Mononuclear cell (primary cell): ENCODE measurements around the gene PRR23A. TPM values are rescaled to one million over a fixed set of nuclear protein-coding genes. Genes with fewer than 3 reads are reported as not detected.

ENCODE experiments used
- H3K27me3 ChIP-seq: 2 replicates; pipeline ENCODE4 v1.6.0; 2011; ENCODE audit warnings: low read length, control low read depth; ENCODE audit not compliant: insufficient read depth
- H3K4me1 ChIP-seq: 2 replicates; pipeline ENCODE4 v1.5.1; 2011; ENCODE audit warnings: mild to moderate bottlenecking, low read length, control low read depth; ENCODE audit not compliant: insufficient read depth
- H3K4me3 ChIP-seq: 2 replicates; pipeline ENCODE4 v1.5.1; 2011; ENCODE audit warnings: mild to moderate bottlenecking, low read length, moderate library complexity
- H3K9me3 ChIP-seq: 2 replicates; pipeline ENCODE4 v1.5.1; 2011; ENCODE audit warnings: low read depth, mild to moderate bottlenecking, control low read depth, low read length
- total RNA-seq: library from RNA; depleted of rRNA; stranded (reverse); fragments of >200 nt; gene quantifications from one replicate; pipeline ENCODE4 v1.2.3, GENCODE V29; 2012

Gene PRR23A
- total RNA-seq, 1 donor, result not detected

DNA sequence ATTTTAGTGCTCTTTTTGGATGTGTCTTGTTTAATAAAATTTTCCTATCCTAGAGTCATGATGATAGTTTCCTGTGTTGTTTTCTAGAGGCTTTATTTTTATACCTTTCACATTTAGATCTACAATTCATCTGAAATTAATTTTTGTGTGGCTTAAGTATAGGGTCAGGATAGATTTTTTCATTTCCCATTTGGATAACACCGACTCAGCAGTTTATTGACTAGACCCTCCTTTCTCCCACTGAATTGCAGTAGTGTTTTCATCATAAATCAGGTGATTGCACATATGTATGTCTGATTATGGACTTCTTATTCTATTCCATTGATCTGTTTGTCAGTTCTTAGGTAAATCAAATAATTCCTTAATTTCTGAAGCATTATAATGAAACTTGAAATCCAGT lies 10.4 kb downstream of the PRR23A start:
- H3K4me3 ChIP-seq, result no peak overlapping the region
- H3K4me1 ChIP-seq, result no peaks in the 10 kb centered on the region
- peaks cover 10% of the 10 kb centered on the region for H3K27me3 ChIP-seq
- no peaks in the 10 kb centered on the region for H3K9me3 ChIP-seq

DNA sequence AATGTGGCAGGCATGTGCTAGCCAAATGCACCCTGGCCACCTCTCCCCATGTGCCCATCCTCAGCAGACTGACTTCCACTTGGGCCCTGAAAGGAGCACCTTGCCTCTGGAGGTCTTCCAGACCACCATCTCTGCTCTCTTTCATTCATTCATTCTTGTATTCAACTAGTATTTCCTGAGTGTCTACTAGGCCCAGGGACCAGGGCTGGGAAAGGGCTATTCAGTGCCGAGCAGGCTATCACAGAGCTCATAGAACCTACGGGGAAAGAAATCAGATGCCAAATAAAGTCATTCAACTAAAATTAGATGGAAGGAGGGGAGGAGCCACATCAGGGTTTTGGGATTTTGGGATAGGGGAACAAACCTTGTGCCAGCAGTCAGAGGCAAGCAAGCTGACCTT lies 18.9 kb downstream of the PRR23A start:
- Histone ChIP-seq H3K4me3 (no peak overlapping the region), H3K9me3 (no peaks in the 10 kb centered on the region), H3K27me3 (no peaks in the 10 kb centered on the region), H3K4me1 (no peaks in the 10 kb centered on the region)

DNA sequence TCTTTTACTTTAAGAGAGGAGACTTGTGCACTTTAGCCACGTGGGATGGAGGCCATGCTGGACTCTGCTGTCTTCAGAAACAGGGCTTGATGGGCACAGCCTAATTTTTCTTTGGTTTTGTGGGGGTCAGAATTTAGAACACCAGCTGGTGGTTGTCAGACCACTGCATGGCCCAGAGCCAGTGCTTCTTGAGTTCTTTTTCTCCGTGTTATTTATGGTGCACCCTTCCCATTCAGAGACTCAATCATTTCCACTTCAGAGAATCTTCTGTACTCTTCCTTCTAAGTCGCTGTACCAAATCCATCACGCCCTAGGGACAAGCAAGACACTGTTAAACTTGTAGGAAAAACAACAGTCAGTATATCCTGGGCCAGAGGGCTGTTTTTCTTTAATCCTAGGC lies 20.1 kb downstream of the PRR23A start:
- Histone ChIP-seq H3K4me1 (no peaks in the 10 kb centered on the region), H3K4me3 (no peak overlapping the region), H3K27me3 (no peaks in the 10 kb centered on the region), H3K9me3 (no peaks in the 10 kb centered on the region)

DNA sequence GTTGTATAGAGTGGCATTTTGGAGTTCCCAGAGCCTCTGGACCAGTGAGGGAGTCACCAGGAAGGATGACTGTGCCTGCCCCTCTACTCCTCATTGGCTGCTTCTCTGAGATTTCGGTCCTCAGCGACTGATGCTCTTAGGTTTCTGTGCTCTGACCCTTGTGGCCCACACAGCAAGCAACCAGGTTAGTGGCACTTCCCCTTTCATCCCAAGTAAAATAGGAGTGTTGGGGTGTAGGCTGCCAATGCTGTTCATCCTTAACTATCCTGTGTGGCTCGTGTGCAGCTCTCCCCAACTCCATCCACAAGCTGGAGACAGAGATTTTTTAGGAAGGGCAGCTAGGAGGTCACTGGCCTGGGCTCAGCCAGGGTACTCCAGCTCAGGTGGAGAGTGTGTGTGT lies 21.3 kb downstream of the PRR23A start:
- Histone ChIP-seq H3K4me1 (no peaks in the 10 kb centered on the region), H3K9me3 (no peaks in the 10 kb centered on the region), H3K27me3 (no peaks in the 10 kb centered on the region), H3K4me3 (no peak overlapping the region)

DNA sequence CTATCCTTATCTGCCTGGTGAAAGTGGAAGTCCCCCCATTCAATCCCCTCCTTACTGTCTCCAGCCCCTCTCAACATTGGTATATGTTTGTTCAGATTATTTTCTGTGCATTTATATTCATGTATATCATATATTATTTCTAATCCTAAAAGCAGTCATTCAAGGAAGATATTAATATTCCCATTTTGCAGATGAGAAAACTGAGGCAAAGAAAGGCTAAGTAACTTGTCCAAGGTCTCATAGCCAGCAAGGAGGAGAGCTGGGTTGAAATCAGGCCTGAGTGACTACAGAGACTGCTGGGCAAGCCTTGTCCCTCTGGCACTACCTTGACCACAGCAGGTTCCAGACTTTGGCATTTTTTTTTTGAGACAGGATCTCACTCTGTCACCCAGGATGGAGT lies 30.0 kb downstream of the PRR23A start:
- Histone ChIP-seq H3K27me3 (no peaks in the 10 kb centered on the region), H3K9me3 (no peaks in the 10 kb centered on the region), H3K4me1 (no peaks in the 10 kb centered on the region), H3K4me3 (no peak overlapping the region)

DNA sequence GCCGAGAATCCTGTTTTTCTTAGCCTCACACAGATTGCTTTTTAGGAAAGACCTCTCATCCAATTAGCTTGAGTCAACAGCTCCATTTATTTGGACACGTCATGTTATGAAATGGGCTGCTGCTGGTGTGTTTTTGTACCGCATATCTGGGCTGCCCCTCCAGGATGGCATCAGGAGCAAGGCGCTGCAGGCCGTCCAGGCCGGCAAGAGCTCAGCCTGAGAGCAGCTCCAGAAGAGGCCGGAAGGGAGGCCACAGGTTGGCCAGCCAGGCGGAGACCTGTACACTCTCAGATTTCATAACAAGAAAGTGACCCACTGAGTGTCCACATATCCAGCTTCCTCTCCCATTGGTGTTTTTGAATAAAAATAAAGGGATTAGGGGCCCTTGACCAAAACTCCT lies 30.7 kb downstream of the PRR23A start:
- Histone ChIP-seq H3K4me3 (no peak overlapping the region), H3K4me1 (no peaks in the 10 kb centered on the region), H3K9me3 (no peaks in the 10 kb centered on the region), H3K27me3 (no peaks in the 10 kb centered on the region)

DNA sequence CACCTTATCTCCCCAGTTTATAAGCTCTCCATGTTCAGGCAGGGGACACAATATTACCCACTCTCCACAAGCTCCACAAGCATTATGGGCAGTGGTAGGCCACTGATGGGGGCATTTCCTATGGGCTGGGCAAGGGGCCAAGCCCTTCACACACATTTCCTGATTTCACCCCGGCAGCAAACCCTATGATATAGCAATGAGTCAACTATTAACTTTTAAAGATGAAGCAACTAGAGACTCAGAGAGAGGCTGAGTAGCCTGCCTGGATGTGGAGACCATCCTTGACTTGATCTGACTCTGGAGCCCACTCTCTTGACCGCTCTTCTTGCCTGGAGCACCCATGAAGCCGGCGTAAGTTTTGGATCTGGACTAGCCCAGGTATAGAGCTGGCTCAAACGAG lies 31.6 kb downstream of the PRR23A start:
- no peak overlapping the region for H3K4me3 ChIP-seq
- no peaks in the 10 kb centered on the region for H3K27me3 ChIP-seq
- no peaks in the 10 kb centered on the region for H3K4me1 ChIP-seq
- no peaks in the 10 kb centered on the region for H3K9me3 ChIP-seq

DNA sequence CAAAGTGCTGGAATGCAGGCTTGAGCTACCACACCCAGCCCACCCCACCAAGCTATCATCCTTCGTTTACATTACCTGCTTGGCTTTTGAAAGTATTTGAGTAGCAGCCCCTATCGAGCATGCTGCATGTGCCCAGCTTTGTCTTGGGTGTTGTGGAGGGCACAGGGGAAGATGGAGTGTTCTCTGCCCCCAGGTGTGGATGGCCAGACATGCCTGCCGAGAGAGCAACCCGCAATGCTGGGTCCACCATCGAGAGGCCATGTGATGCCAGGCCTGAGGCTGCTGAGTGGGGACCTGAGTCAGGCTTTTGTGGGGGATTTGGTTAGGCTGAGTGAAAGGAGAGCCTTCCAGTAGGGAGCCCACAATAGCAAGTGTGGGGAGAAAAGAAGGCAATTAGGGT lies 33.1 kb downstream of the PRR23A start:
- H3K4me1 ChIP-seq, result no peaks in the 10 kb centered on the region
- no peak overlapping the region for H3K4me3 ChIP-seq
- no peaks in the 10 kb centered on the region for H3K9me3 ChIP-seq
- no peaks in the 10 kb centered on the region for H3K27me3 ChIP-seq

DNA sequence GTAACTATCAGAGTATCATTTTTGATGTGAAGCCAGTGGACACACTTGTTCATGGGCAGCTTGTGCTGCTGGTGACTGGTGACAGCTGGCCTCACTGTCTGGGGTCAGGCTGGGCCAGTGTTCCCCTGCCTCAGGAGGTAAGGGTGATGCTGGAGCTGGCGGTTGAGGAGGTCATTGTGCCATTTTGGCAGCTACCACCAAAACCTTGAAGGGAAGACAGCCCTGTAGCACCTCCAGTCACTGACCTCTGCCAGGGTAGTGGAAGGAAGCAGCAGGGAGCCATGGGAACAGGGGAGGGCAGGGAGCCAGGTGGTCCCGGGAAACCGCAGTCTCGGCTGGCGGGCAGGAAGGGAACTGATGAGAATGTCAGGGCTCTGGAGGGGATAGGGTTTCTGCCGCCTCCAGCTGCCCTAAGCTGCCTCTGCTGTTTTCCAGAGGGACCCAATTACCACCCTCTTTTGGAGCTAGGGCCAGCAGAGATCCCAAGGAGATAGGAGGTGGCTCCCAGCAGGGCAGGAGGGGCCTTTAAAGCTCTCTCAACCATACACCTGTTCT lies 34.2 kb downstream of the PRR23A start:
- H3K9me3 ChIP-seq, result no peaks in the 10 kb centered on the region
- no peak overlapping the region for H3K4me3 ChIP-seq
- H3K27me3 ChIP-seq, result no peaks in the 10 kb centered on the region
- no peaks in the 10 kb centered on the region for H3K4me1 ChIP-seq

DNA sequence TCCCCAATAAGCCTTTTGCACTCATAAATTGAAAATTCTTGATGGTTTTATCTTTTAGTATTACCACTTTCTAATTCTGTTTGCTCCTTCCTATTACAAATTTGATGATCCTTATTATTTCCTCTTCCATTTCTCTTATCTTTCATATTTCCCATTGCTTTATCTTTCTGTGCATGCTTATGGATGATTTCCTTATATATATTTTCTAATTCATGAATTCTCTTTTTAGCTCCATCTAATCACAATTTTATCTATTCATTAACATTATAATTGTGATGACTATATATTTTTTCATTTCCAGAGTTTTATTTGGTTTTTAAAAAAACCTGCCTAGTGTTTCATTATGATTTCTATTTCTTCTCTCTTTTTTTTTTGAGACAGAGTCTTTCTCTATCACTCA lies 41.1 kb downstream of the PRR23A start:
- no peak overlapping the region for H3K4me3 ChIP-seq
- peaks cover 51% of the 10 kb centered on the region for H3K27me3 ChIP-seq
- peaks cover 6% of the 10 kb centered on the region for H3K4me1 ChIP-seq
- H3K9me3 ChIP-seq, result peaks cover 7% of the 10 kb centered on the region

DNA sequence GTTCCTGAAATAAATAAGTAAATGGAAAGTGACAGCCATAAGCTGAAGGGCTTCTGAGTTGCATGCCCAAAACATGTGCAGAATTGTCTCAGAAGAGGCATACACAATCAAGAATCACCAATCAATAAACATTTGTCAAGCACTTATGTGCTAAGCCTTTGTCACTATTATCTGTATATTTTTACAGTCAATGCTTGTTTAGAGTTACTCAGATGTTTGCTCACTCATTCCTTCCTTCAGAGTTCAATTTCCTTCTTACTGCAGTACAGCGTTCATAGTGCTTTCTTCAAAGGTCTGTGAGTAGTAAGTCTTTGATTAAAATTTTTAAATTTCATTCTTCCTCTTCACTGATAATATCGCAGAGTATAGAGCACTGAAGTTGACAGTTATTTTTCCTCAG lies 41.8 kb downstream of the PRR23A start:
- Histone ChIP-seq H3K9me3 (peaks cover 7% of the 10 kb centered on the region), H3K4me1 (peaks cover 6% of the 10 kb centered on the region), H3K27me3 (peaks cover 57% of the 10 kb centered on the region), H3K4me3 (no peak overlapping the region)

DNA sequence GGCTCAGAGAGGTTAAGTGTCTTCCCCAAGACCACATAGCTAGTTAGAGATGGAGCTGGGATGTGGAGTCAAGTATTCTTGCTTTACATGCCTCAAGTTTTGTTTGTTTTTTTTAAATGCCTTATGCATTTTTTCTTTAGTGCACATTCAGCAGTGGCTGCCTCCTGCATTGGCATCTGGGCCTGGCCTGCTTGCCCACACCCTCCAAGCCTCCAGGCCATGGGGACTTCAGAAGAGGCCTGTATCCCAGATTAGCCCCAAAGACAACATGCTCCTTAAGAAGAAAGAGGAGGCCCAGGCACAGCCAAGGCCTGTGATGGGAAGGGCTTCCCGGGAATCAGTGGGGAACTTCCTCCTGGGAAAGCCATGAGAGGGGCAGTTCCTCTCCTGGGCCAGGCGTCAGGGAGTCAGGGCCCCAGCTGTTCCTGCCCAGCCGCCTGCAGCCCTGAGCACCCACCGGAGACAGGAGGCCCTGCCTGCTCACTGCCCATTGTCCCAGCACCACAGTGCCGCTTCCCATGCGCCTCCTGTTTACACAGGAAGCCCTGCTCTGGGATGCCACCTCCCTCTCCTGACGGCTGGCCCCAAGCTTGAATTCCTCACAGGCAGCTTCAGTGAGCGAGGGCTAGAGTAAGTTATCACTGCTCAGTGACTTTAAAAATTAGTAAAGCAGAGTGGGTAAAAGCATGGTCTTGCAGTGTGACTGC lies 43.1 kb downstream of the PRR23A start:
- peaks cover 6% of the 10 kb centered on the region for H3K4me1 ChIP-seq
- H3K27me3 ChIP-seq, result peaks cover 66% of the 10 kb centered on the region
- H3K9me3 ChIP-seq, result peaks cover 7% of the 10 kb centered on the region
- H3K4me3 ChIP-seq, result no peak overlapping the region

DNA sequence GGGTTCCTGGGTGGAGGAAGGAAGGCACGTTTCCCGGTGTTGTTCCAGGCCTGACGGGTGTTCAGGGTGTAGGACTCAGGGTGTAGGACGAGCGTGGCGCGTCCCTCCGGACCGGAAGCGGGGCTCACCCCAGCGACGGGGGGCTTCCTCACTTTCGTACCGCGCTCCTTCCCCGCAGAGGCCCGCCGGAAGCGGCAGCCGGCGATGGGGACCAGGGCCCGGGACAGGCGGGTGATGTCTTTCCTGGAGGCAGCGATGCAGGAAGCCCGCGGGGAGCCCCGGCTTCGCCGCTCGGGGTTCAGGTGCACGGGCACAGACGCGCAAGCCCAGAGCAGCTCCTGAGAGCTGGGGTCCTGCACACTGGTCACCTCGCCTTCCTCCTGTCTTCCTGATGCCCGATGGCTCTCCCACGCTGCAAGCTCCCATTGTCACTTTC lies 45.6 kb downstream of the PRR23A start:
- H3K4me3 ChIP-seq, result no peak overlapping the region
- peaks cover 6% of the 10 kb centered on the region for H3K4me1 ChIP-seq
- H3K9me3 ChIP-seq, result peaks cover 7% of the 10 kb centered on the region
- peaks cover 77% of the 10 kb centered on the region for H3K27me3 ChIP-seq
